Endothelial cell of umbilical vein (primary cell): ENCODE data around the gene TRIM14.

ENCODE experiments used
- EZH2 ChIP-seq: IDR thresholded peaks from 2 replicates; pipeline ENCODE4 v1.6.1; 2012; ENCODE audit warnings: borderline replicate concordance, low read depth, mild to moderate bottlenecking, moderate library complexity, low read length, inconsistent platforms; ENCODE audit not compliant: severe bottlenecking
- GATA2 ChIP-seq: IDR thresholded peaks from 2 replicates; pipeline ENCODE4 v1.7.0; 2011; ENCODE audit warnings: low read depth, mild to moderate bottlenecking, moderate library complexity, mixed read lengths, low read length; ENCODE audit not compliant: insufficient read length, insufficient read depth
- JUN ChIP-seq: IDR thresholded peaks from 2 replicates; pipeline ENCODE4 v1.6.1; 2011; ENCODE audit warnings: borderline replicate concordance, low read depth; ENCODE audit not compliant: insufficient read length, insufficient read depth
- POLR2A ChIP-seq: IDR thresholded peaks from 2 replicates; pipeline ENCODE4 v1.6.1; 2012; ENCODE audit warnings: low read depth, mild to moderate bottlenecking, control low read depth, low read length
- TF ChIP-seq, protein P1 (sequence below), 2 donors: IDR thresholded peaks; 1 replicate in 1 of 2; 2 replicates in 1 of 2; pipeline ENCODE4 v1.5.1; 2011; ENCODE audit warnings: low read length in 2 of 2, mild to moderate bottlenecking in 2 of 2, moderate library complexity in 2 of 2, control low read depth in 1 of 2, inconsistent platforms in 1 of 2, low read depth in 1 of 2; ENCODE audit not compliant: insufficient read depth in 1 of 2; ENCODE audit errors: extremely low read depth in 1 of 2
- TF ChIP-seq, protein P2 (sequence below): IDR thresholded peaks from 2 replicates; pipeline ENCODE4 v1.6.1; 2011; ENCODE audit not compliant: insufficient read depth, insufficient read length

DNA sequence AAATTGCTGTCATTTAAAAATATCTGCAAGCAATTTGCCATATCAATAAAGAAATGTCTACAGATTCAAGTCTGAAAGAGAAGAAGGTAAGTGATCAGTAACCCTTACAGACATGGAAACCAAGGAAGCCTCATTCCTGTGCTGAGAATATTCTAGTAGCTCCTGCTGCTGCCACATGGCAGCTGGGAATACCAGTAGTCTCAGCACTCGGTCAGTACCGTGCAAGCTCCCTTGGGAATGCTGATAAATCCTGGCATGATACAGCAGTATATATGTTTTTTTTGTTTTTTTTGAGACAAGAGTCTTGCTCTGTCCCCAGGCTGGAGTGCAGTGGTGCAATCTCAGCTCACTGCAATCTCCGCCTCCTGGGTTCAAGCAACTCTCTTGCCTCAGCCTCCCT lies 34.6 kb downstream of the TRIM14 start:
- TF ChIP-seq, protein P1, sequence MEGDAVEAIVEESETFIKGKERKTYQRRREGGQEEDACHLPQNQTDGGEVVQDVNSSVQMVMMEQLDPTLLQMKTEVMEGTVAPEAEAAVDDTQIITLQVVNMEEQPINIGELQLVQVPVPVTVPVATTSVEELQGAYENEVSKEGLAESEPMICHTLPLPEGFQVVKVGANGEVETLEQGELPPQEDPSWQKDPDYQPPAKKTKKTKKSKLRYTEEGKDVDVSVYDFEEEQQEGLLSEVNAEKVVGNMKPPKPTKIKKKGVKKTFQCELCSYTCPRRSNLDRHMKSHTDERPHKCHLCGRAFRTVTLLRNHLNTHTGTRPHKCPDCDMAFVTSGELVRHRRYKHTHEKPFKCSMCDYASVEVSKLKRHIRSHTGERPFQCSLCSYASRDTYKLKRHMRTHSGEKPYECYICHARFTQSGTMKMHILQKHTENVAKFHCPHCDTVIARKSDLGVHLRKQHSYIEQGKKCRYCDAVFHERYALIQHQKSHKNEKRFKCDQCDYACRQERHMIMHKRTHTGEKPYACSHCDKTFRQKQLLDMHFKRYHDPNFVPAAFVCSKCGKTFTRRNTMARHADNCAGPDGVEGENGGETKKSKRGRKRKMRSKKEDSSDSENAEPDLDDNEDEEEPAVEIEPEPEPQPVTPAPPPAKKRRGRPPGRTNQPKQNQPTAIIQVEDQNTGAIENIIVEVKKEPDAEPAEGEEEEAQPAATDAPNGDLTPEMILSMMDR (IDR thresholded peaks at IDR 0.05; ENCODE audit: extremely low read depth in 1 of 2, insufficient read depth in 1 of 2, low read depth in 1 of 2, low read length in 2 of 2), result no peak
- TF ChIP-seq EZH2 (no peak), POLR2A (no peak), JUN (no peak), GATA2 (no peak)
- TF ChIP-seq, protein P2, sequence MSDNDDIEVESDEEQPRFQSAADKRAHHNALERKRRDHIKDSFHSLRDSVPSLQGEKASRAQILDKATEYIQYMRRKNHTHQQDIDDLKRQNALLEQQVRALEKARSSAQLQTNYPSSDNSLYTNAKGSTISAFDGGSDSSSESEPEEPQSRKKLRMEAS, result no peak
